GM19023 (cell line): ENCODE results near the gene HK1.
"Not testable (repeated sequence)": the region's sequence is repeated elsewhere in the genome, so short reads cannot be mapped to it uniquely, and the experiment has no call there.

Experiments
- ATAC-seq: cut with Tn5 transposase; IDR thresholded peaks from one replicate; pipeline ENCODE4 v1.9.1; 2021; ENCODE audit warnings: mild to moderate bottlenecking, moderate library complexity; ENCODE audit not compliant: unreplicated experiment

The HK1 gene

DNA sequence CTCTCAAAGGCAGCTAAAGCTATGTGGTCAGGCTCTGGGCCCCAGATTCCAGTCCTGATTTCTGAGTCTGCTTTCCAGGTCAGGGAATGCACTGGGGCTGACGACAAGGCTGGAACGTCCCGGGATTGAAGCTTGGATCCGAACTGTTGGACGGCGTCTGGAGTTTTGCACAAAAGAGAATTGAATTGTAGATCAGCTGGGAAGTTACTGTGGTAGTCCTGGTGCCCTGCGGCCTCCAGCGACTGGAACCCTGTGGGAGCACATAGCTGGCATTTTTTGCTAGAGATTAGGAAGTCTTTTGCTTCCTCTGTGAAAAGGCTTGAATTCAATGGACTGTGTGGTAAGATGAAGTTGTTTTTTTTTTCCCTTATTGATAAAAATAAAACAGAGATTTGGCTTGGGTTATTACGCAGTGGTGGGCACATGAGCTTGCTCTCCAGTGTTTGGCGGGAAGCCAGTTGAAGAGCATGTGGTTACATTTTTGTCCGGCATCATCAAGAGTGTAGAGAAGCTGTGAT lies at the start of gene HK1:
TSS of gene HK1 (plus strand) at position 51 of the 518 bp plus-strand sequence.
- no peak for ATAC-seq

DNA sequence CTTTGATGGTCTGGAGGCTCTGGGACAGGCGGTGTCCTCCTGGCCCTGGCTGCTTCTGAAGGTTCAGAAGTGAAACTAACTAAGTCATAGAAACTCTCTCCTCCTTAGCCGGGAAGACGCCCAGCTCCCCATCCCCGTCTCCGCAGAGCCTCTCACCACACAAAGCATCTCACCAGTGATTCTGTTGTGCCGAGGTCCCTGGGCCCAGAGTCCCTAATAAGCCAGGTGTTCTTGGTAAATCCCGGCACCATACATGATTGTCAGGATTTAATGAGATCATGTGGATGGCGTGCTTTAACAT lies 48.7 kb upstream of the HK1 start:
- ATAC-seq = no peak

DNA sequence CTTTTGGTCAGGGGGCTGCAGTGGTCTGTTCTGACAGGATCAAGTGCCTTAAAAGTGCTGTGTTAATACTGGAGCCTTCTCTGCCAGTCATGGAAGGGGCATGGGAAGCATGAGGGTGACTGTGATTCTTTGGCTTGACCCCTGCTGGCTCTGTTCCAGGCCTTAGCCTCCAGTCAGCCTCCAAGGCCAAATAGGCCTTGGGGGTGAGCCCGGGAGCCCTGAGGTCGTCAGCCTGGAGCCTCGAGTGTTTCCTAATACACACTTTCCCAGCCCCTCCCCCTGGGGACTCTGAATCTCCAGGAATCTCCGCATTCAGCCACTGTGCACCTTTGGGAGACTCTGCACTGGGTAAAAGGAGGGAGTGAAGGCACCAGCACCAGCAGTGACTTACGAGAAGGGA lies 48.2 kb upstream of the HK1 start:
- ATAC-seq = no peak

DNA sequence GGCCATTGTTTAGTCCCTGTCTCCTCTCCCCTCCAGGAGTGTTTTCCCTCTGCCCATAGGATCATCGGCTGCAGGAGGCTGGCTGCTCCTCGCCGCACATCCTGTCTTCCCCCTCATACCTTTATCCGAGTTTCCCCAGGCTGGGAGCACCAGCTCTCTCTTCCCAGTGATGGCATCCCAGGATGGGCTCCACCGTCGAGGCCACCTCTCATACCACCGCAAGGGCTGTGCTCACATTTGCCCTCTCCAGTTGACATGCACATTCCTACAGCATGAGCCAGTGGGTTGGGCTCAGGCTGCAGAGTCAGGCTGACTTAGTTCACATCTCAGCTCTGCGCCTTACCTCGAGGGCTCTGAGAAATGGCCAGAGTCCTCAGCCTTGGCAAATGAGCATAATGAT lies 46.0 kb upstream of the HK1 start:
- ATAC-seq = no peak

DNA sequence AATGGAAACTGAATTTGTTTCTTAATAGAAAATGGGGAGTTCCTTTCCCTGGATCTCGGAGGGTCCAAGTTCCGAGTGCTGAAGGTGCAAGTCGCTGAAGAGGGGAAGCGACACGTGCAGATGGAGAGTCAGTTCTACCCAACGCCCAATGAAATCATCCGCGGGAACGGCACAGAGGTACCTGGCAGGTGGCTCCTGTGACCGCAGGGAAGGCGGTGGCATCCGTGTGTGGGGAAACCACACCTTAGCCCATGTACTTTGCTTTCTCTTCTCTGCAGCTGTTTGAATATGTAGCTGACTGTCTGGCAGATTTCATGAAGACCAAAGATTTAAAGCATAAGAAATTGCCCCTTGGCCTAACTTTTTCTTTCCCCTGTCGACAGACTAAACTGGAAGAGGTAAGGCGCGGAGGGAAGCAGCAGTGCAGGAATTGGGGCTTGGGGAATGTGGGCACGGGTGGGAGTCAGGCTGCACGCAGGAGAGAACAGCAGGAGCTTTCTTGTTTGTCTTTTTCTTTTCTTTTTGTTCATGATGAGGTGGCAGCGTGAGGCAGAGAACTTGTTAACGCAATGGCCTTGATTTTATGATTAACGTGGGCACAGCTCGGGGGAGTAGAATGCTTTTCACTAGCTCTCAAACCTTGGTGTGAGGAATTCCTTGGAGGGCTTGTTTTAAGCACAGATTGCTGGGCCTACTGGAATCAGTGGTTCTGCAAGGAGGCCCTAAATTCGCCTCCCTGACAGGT lies 45.4 kb upstream of the HK1 start:
- ATAC-seq = no peak

DNA sequence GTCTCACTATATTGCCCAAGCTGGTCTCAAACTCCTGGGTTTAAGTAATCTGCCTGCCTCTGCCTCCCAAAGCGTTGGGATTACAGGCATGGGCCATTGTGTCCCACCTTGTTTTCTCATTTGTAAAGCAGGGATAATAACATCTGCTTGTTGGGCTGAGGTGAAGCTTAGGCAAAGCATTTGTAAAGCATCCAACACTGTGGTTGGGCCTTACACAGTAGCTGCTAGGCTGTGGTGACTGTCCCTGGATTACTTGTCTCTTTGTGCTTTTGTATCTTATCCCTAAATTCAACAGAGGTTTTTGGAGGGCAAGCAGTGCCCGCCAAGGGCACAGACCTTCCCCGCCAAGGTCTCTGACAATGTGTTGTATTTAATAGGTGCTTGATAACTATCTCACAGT lies 43.8 kb upstream of the HK1 start:
- no peak for ATAC-seq

DNA sequence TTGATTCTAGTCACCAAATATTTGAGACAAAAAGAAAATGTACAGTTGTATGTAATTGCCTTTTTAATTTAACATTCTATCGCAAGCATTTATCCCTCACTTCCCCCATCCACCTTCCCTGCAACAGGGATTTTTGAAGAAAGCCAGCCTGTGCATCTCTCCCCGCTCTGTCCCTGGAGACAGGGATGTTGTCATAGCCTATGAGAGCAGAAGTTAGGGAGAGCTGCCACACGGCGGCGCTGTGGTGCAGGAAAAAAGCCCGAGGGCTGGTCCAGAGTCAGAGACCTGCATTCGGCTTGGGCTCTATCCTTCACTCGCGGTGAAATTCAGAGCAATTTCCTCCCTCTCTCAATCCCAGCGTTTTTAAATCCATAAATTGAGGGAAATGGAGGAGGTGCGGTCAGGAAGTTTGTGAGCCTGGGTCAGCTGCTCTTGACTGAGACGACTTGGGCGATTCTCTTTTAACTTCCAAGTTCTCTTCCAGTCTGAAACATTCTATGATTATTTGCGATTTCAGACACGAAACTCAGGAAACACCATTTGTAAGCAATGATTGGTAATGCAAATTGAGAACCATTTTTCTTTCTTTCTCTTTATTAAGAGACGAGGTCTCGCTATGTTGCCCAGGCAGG lies 40.7 kb upstream of the HK1 start:
- ATAC-seq = peak; percentile 88

DNA sequence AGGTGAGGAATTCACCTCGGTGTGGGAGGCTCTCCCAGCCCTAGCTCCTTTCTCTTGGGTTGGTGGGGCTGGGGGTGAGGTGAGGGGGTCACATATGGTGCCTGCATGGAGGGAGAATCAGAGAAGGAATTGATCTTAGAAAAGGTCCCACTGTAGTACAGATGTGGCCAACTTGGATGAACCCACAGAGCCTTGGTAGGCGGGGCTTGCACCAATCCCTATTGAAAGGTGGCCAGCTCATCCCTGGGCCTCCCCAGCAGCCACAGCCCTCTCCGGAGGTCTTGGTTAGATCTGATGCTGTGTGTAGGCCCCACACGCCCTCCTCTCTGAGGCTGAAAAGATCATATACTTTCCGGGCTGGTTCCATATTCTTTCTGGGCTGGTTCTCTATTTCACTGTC lies 39.2 kb upstream of the HK1 start:
- no peak for ATAC-seq

DNA sequence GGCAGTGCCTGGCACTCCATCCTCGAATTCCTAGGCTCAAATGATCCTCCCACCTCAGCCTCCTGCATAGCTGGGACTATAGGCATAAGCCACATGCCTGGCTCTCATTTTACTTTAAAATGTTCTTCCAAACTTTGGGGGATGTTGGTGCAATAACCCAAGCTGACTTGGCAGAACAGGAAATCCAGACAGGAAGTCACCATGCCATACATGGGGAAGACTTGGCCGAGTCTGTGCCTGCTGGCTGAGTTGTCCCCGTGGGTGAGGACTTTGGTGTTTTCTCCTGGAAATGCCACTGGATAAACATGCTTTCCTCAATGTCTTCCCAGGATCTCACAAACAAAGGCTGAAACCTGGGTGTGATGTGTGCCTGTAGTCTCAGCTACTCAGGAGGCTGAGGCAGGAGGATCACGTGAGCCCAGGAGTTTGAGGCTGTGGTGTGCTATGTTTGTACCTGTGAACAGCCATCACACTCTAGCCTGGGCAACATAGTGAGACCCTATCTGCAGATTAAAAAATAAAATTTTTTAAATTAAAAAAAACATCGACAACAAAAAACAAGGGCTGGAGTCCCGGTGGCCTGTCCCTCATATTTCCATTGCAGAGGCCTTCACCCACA lies 38.4 kb upstream of the HK1 start:
- no peak for ATAC-seq

DNA sequence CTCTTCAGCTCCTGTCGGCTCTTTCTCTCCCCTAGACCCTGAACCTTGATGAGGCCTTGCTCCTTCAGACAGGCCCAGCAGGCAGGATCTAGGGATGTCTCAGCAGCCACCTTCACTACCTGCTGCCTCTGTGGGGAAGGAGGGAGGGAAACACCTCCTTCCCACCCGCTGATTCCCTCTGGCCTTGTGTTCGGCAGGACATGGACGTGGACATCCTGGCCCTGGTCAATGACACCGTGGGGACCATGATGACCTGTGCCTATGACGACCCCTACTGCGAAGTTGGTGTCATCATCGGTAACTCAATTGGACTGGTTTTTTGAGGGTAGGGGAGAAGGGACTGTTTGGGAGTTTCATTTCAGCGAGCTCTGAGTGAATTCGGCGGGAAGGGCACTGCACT lies 37.8 kb upstream of the HK1 start:
- ATAC-seq = no peak

DNA sequence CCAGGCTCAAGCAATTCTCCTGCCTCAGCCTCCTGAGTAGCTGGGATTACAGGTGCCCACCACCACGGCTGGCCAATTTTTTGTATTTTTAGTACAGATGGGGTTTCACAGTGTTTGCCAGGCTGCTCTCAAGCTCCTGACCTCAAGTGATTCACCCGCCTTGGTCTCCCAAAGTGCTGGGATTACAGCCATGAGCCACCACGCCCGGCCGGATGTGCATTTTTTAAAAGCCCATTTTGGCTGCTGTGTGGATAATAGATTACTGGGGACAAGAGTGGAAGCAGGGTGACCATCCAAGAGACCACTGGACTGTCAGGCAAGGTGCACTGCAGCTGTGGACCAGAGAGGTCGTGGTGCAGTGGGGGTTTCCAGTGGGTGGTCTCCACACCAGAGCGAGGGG lies 36.7 kb upstream of the HK1 start:
- ATAC-seq = no peak

DNA sequence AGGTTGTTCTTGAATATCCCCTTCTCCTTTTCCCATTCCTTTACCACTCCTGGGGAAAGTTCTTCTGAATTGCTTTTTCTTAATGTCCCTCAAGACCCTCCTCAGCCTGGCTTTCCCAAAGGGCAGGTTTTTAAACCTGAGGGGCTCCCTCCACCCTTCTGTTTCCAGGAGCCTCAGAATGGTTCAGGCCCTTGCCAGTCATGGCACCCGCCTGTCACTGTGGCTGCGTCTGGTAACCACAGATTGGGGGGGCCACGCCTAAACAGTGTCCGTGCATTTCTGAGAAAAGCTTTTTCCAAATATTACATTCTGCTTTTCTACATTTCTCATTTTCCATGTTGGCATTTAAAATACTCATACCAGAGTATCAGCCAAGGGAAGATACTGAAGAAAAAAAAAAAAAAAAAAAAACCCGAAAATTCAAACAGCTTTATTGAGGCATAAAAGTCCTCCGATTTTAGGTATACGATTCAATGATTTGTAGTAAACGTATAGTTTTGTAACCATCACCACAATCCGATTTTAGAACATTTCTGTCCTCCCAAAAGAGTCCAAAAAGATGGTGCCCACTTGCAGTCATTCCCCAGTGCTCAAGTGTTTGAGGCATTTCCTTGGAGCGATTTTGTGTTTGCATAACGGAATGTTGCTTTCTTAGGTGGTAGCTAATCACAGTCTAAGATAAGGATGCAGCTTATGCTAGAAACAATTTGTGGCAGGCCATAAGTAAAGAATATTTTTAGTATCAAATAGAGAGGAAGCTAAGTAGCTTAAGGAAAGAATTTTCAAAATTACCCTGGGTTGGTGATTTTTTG lies 36.0 kb upstream of the HK1 start:
- ATAC-seq = no peak

DNA sequence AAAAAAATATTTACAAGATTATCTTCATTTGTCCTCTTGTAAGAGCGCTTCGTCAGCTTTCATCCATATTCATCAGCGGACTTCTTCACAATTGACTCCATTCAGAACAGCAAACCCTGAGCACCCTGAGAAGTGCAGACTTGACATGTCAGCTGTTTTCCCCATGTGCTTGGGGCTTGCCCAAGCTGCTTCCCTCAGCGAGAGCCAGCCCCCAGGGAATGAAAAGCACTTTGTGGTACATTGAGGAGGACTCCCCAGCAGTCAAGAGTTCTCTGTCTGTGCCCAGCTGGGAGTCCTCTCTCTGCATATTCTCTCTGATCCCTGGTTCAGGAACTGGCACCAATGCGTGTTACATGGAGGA lies 35.5 kb upstream of the HK1 start:
- ATAC-seq = no peak

DNA sequence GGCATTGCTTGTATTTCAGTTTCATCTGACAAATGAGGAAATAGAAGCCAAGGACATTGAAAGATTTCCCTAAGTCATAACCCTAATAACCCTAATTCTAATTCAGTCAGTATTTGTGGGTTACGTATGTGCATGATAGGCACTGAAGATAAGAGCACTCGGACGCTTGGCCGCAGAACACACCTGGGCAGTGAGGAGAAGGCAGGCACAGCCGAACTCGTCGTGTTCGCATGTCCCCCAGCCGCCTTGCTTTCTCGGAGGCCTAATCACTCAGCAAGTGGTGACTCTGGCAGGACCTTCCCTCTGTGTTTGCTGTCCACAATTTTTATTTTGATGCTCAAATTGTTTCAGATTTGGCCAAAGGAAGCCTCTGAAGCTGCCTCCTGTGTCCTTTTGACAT lies 34.5 kb upstream of the HK1 start:
- ATAC-seq = no peak

DNA sequence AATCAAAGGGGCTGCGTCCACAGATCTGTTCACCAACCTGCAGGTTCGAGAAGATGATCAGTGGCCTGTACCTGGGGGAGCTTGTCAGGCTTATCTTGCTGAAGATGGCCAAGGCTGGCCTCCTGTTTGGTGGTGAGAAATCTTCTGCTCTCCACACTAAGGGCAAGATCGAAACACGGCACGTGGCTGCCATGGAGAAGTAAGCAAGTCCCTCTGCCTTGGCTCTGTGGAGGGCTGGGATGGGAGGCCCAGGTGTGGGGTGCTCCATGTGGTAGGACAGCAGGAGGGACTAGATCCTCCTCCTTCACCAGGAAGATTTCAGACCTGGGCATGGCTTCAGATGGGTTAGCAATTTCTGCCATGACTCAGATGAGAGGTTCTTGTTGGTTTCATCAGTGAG lies 32.3 kb upstream of the HK1 start:
- ATAC-seq = no peak

DNA sequence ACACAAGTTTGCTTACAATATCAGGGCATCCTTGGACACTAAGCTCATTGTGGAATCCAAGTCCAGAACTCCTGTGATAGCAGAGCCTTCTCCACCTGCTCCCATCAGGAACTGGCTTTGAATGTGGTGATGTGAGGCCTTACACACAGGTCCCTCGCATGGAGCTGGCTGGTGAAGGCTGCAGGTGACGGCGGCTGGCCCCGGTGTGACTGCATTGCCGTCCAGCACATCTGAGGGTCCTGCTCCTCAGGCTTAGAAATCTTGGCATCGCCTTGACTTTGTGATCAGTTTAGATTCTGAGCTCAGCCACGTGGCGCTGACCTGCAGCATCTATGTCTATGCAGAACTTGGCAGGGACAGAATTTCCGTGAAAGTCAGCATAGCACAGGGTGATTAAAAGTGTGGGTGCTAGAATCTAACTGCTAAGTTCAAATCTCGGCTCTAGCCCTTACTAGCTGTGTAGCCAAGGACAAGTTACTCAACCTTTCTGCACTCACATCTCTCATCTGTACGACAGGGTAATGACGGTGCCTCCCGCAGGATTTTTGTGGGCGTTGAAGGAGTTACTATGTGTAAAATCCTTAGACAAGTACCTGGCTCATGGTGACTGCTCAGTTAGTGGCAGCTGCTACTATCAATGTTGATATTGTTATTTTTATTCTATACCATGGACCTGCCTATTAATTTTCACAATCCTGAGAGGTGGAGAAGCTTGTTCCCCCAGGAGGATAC lies 31.5 kb upstream of the HK1 start:
- no peak for ATAC-seq

DNA sequence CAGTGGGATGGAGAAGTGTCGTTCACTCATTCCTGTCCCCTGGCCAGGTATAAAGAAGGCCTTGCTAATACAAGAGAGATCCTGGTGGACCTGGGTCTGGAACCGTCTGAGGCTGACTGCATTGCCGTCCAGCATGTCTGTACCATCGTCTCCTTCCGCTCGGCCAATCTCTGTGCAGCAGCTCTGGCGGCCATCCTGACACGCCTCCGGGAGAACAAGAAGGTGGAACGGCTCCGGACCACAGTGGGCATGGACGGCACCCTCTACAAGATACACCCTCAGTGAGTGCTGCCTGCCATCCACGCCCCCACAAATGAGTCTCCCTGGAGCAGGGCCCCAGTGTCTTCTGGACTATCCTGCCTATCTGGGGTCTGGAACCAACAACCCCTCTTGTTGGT lies 31.0 kb upstream of the HK1 start:
- ATAC-seq = no peak

DNA sequence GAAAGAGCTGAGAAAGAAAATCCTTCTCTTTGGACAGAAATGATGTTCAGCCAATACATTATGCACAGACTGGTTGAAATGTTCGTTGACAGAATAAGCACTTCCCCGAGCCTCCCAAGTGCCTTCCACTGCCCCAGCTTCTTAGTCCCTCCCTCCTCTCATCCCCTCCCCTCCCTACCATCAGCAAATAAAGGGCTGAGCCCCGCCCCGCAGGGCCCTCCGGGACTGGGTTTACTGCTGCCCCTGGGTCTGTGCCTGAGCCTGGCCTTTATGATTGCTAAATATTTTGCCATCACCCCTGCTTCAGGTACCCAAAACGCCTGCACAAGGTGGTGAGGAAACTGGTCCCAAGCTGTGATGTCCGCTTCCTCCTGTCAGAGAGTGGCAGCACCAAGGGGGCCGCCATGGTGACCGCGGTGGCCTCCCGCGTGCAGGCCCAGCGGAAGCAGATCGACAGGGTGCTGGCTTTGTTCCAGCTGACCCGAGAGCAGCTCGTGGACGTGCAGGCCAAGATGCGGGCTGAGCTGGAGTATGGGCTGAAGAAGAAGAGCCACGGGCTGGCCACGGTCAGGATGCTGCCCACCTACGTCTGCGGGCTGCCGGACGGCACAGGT lies 30.1 kb upstream of the HK1 start:
- no peak for ATAC-seq

DNA sequence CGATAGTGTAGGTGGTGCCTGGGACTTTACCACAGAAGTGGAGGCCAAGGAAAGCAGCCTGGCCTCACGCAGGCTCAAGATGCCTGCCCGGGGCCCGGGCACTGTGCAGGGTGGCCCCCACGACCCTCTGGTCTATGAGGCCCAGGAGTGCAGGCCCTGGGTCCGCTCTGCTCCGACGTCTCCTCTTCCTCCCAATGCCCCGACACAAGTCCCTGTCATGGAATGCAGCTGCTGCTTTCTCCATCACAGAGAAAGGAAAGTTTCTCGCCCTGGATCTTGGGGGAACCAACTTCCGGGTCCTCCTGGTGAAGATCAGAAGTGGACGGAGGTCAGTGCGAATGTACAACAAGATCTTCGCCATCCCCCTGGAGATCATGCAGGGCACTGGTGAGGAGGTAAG lies 28.3 kb upstream of the HK1 start:
- ATAC-seq = no peak

DNA sequence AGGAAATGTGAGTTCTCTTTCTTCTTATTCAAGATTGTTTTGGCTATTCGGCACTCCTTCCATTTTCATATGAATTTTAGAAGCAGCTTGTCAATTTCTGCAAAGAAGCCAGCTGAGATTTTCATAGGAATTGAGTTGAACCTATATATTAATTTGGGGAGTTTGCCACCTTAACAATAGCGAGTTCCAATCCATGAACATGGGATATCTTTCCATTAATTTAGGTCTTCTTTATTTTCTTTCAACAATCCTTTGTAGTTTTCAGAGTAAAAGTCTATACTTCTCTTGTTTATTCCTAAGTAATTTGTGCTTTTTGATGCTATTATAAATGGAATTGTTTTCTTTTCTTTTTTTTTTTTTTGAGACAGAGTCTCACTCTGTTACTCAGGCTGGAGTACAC lies 26.9 kb upstream of the HK1 start:
- ATAC-seq = not testable (repeated sequence)

DNA sequence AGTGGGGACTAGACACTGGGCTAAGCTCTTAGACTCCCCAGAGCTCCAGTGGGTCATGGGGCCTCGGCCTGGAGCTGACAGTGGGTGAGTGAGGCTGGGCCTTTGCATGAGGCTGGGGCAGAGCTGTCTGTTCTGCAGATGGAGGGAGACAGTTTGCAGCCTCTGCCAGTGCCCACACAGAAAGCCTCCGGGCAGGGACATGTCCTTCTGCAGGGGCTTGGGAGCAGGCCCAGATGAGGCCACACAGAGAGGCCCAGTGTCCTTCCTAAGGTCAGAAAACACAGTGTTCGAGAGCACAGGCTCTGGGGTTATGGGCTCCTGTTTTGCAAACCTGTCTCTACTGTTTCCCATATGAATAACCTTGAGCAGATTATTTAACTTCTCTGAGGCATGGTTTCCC lies 25.1 kb upstream of the HK1 start:
- no peak for ATAC-seq
